ENCODE measurements around the gene PITPNM2.

PITPNM2 gene

DNA sequence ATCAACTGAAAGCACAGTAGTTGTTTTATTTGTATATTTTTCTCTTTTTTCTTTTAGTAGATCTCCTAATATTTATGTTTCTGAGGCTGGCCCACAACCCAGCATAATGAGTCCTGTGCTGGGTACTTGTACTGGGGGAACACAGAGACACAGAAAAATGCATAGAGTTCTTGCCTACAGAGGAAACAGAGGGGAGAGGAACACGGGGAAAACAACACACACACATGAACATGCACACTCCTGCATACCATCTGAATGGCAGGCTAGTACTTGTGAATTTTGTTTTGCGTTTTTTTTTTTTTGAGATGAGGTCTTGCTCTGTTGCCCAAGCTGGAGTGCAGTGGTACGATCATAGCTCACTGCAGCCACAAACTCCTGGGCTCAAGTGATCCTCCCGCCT, 21.3 kb downstream of the PITPNM2 start:
- Histone ChIP-seq H3K27ac (replicated peaks) (no peak overlapping the region), H3K4me3 (replicated peaks; ENCODE audit: insufficient read depth, low read length) (no peak overlapping the region), H3K27me3 (ENCODE audit: insufficient read depth, poor library complexity, severe bottlenecking) (no peaks in the 10 kb centered on the region)
- no peak for DNase-seq (ENCODE audit: low read depth in 1 of 2, low spot score in 1 of 2)
- TF ChIP-seq, protein P1, sequence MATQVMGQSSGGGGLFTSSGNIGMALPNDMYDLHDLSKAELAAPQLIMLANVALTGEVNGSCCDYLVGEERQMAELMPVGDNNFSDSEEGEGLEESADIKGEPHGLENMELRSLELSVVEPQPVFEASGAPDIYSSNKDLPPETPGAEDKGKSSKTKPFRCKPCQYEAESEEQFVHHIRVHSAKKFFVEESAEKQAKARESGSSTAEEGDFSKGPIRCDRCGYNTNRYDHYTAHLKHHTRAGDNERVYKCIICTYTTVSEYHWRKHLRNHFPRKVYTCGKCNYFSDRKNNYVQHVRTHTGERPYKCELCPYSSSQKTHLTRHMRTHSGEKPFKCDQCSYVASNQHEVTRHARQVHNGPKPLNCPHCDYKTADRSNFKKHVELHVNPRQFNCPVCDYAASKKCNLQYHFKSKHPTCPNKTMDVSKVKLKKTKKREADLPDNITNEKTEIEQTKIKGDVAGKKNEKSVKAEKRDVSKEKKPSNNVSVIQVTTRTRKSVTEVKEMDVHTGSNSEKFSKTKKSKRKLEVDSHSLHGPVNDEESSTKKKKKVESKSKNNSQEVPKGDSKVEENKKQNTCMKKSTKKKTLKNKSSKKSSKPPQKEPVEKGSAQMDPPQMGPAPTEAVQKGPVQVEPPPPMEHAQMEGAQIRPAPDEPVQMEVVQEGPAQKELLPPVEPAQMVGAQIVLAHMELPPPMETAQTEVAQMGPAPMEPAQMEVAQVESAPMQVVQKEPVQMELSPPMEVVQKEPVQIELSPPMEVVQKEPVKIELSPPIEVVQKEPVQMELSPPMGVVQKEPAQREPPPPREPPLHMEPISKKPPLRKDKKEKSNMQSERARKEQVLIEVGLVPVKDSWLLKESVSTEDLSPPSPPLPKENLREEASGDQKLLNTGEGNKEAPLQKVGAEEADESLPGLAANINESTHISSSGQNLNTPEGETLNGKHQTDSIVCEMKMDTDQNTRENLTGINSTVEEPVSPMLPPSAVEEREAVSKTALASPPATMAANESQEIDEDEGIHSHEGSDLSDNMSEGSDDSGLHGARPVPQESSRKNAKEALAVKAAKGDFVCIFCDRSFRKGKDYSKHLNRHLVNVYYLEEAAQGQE (IDR thresholded peaks at IDR 0.05; ENCODE audit: insufficient replicate concordance, low read depth), result no peak

DNA sequence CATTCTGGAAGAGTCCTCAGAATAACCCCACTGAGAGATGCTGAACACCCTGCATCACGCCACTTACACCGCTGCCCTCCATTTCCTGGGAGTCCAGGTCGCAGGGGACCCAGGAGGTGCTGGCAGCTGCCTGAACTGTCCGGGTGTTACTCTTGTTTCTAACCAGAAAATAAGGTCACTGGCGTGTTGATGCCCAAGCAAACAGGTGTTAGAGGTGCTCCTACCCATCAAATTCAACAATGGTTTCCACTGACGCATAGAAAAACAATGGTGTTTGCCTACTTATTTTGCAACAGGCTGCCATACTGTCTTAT, 23.8 kb downstream of the PITPNM2 start:
- no peak overlapping the region for H3K4me3 ChIP-seq (replicated peaks; ENCODE audit: insufficient read depth, low read length)
- DNase-seq (ENCODE audit: low read depth in 1 of 2, low spot score in 1 of 2), result no peak
- no peaks in the 10 kb centered on the region for H3K27me3 ChIP-seq (ENCODE audit: insufficient read depth, poor library complexity, severe bottlenecking)
- TF ChIP-seq SPI1 (IDR thresholded peaks at IDR 0.05; ENCODE audit: borderline replicate concordance, low read depth) (no peak), POLR2AphosphoS5 (IDR thresholded peaks at IDR 0.05; ENCODE audit: low read depth) (no peak)
- TF ChIP-seq, protein P2, sequence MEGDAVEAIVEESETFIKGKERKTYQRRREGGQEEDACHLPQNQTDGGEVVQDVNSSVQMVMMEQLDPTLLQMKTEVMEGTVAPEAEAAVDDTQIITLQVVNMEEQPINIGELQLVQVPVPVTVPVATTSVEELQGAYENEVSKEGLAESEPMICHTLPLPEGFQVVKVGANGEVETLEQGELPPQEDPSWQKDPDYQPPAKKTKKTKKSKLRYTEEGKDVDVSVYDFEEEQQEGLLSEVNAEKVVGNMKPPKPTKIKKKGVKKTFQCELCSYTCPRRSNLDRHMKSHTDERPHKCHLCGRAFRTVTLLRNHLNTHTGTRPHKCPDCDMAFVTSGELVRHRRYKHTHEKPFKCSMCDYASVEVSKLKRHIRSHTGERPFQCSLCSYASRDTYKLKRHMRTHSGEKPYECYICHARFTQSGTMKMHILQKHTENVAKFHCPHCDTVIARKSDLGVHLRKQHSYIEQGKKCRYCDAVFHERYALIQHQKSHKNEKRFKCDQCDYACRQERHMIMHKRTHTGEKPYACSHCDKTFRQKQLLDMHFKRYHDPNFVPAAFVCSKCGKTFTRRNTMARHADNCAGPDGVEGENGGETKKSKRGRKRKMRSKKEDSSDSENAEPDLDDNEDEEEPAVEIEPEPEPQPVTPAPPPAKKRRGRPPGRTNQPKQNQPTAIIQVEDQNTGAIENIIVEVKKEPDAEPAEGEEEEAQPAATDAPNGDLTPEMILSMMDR (IDR thresholded peaks at IDR 0.05; ENCODE audit: insufficient read depth, low read length), result no peak
- TF ChIP-seq, protein P1 (IDR thresholded peaks at IDR 0.05; ENCODE audit: insufficient replicate concordance, low read depth), result no peak
- no peak overlapping the region for H3K27ac ChIP-seq (replicated peaks)

DNA sequence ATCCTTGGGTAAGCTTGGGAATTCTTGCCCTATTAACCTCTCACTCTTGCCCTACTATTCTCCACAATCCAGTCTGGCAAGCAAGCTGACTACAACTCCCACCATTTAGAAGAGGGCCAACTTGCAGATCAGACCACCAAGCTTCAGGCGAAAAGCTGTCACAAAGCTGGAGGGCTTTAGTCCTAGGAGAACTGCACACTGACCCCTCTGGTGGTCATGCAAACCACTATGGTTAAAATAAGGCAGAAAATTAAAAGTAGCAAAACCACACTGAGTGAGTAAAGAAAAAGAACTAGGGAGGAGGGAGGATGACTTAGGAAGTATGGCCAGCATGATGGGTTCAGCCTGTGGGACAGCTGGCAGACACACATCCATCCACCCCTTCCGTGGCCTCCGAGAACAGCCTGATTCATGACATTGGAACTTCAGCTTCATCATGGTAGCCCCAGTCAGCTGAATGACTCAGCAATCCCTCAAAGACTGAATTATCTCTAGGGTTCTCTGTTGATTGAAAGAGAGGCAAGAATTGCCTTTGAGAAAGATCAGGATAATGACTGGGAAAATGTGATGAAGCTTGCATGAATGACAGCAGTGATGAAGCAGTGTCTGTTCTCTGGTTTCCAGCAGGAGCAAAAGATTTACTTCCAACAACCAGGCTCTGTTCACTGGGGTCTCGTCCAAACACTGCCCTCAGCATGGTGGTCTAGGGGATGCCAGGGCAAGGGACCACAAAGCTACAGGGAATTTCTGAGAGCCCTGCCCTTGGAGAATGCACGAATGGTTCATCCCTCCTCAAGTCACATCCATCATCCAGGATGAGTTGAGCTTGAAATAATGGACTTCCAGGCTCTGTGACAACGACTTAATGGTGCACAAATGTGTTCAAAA, 24.4 kb downstream of the PITPNM2 start:
- H3K27me3 ChIP-seq (ENCODE audit: insufficient read depth, poor library complexity, severe bottlenecking), result no peaks in the 10 kb centered on the region
- DNase-seq (ENCODE audit: low read depth in 1 of 2, low spot score in 1 of 2), result no peak
- H3K27ac ChIP-seq (replicated peaks), result no peak overlapping the region
- no peak overlapping the region for H3K4me3 ChIP-seq (replicated peaks; ENCODE audit: insufficient read depth, low read length)
- TF ChIP-seq, protein P1 (IDR thresholded peaks at IDR 0.05; ENCODE audit: insufficient replicate concordance, low read depth), result no peak
- TF ChIP-seq, protein P2 (IDR thresholded peaks at IDR 0.05; ENCODE audit: insufficient read depth, low read length), result no peak
- no peak for TF ChIP-seq SPI1 (IDR thresholded peaks at IDR 0.05; ENCODE audit: borderline replicate concordance, low read depth)
- TF ChIP-seq POLR2AphosphoS5 (IDR thresholded peaks at IDR 0.05; ENCODE audit: low read depth), result no peak
- no peak for TF ChIP-seq GABPA (IDR thresholded peaks at IDR 0.05; ENCODE audit: low read depth)
